GM21786 (cell line): Measurements from ENCODE around the gene ATL1.
A peak's percentile ranks its signal among the peaks of the same experiment; 100 is the strongest.
"Not testable (repeated sequence)": the region's sequence is repeated elsewhere in the genome, so short reads cannot be mapped to it uniquely, and the experiment has no call there.

Experiments
- ATAC-seq: cut with Tn5 transposase; IDR thresholded peaks from one replicate; pipeline ENCODE4 v1.9.1; 2021; ENCODE audit not compliant: unreplicated experiment

Gene ATL1

DNA sequence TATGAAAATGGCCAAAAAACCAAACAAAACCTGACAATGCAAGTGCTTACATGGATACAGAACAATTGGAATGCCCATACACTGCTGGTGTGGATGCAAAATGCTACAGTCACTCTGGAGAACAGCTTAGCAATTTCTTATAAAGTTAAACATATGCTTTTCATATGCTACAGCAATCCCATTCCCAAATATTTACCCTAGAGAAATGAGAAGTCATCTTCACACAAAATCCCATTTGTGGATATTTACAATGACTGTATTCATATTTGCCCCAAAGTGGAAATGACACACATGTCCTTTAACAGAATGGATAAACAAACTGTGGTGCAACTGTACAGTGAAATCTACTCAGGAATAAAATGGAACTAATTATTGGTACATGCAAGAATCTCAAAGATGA, 87.8 kb downstream of the ATL1 start:
- ATAC-seq, result no peak

DNA sequence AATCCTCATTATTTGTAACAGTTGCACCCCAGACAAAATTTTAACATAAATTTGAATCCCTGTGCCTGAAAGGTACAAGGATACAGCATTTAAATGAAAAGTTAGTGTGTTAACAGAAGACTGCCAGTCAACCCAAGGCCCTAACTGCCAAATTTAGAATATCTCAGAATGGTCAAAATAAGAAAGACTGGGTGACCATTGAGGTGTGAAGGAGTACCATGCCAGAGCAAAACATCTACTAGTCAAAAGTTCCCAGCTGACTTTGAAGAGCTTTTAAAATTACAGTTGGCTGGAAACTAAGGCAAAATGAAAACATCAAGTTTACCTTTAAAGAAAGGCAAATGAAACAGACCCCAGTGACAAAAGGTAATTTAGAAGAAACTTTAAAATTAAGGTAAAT, 89.7 kb downstream of the ATL1 start:
- ATAC-seq, result no peak

DNA sequence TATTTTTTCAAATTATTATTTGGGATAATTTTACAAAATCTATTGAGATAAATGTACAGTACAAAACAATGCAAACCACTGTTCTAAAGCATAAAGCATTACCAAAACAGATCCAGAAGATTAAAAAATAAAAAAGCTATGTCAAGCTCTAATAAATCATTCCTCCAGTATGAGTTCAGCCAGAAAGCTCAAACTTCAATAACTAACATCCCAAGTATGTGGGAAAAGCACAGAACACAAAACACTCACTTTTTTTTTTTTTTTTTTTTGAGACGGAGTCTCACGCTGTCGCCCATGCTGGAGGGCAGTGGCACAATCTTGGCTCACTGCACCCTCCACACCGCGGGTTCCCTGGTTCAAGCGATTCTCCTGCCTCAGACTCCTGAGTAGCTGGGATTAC, 96.8 kb downstream of the ATL1 start:
- no peak for ATAC-seq

DNA sequence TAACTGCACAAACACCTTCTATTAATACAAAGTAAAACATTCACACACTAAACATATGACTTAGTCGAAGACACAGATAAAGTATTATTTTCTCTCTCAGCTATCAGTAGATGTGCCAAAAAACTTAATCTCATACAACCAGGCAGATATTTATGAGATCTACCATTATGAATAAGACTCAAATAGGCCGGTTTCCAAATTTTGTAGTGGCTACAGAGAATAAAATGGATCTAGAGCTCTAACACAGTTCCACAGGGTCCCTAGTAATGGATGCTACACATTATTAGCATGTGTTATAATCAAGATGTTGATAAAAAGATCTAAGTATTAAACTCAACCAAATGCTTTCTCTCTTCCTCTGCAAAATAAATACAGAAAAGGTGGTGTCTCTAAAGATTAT, 97.8 kb downstream of the ATL1 start:
- ATAC-seq, result no peak

DNA sequence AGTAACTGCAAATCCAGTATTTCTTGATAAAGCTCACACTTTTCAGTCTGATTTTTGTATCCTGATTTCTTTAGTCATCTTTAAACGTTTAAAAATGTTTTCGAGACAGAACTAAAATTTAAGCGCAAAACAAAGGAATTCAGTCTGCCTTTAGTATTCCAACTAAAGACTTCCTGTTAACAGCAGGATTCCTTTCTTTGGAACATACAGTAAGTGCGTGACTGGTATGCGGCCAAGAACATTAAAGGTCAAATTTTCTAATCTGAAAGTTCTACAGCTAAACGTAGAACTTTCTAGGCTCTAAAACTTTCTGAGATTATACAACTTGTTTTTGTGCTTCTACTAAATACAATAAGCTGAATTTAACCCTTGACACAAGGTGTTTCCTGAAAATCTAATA, 98.3 kb downstream of the ATL1 start:
- ATAC-seq, result no peak

DNA sequence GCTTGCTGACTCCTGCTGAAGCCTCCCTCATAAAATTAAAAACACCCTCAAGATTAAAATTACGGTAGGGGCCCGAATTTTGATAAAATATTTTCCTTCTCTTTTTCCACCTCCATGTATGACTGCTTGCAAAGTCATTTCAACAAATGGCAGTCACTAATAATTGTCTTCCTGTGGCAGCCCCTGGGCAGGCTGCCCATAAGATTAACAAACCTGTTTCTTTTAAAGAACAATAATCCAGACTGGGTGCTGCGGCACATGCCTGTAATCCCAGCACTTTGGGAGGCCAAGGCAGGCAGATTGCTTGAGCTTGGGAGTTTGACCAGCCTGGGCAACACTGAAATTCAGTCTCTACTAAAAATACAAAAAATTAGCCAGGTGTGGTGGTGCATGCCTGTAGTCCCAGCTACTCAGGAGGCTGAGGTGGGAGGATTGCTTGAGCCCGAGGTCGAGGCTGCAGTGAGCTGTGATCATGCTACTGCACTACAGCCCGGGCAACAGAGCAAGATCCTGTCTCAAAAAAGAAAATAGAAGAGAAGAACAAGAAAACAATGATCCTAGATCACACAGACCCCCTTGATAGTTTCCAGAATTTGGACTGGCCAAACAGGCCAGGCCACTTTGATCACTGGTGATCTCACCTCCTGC, 99.5 kb downstream of the ATL1 start:
- no peak for ATAC-seq

DNA sequence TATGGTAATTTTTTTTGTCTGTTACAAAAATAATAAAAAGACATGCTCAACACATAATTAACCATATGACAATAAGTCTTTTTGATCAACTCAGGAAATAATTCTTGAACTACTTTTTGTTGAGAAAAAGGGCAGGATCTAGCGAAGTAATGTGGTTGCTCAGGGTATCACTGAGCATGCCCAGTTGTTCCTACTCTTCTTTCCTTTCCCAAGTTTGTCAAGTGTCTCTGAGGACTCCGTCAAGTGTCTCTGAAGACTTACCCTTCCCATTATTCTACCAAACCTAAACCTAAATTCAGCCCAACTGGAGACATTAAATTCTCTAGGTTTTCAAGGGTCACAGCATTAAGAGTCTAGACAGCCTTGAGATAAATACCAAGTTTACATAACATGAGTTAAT, 104.6 kb downstream of the ATL1 start:
- not testable (repeated sequence) for ATAC-seq

DNA sequence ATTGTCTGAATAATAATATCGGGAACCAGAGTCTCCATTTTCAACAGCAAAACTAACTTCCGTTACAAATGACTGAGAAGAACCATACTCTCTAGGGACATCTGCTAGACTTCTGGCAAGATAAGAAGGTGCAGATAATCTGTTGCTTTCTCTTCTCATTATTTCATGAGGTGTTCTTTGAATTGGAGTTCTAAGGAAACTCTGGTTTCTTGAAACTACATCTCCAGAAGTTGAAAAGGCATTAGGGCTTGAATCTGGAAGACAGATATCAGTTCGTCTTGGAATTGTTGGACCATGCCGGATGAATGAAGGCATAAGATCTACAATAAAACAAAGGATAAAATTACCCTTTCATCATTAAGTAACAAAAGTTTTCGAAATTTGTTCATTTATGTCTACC, 105.4 kb downstream of the ATL1 start:
- not testable (repeated sequence) for ATAC-seq

DNA sequence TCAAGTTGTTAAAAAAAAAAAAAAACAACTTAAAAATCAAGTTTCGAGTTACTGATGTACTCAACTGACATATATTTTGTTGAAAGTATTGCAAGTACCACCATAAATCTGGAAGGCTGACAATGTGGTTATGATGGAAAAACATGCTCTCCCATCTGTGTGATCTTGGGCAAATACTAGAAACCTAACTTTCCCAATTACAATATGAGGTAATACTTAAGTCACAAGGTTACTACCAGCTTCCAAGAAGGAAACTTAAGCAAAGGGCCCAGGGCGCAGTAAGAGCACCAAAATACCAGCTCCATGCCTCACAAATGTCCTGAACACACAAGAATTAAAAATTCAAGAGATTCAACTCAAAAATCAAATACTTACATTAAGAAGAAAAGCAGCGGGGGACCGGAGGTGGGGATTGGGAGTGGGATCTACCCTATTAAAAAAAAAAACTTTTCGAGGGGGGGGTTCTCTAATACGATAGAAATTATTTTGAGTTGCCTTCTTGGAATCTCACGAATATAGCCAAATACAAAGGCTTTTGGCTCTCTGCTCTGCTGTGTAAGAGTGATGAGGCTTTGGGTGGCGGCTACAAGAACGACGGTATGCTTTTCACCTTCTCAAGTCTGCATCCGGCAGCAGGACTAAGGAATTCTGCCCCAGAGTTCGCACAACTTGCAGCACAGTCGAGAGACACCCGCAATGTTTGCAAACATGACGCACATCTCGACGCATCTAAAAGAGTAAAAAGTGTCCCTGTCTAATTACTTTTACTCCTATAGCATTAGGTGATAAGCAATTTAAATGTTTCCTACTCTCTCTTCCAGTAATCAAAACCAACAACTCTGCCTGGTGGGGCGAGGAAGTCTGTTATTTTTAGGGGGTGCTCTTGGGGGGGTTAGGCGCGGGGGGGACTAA, 107.1 kb downstream of the ATL1 start:
- ATAC-seq, result no peak

DNA sequence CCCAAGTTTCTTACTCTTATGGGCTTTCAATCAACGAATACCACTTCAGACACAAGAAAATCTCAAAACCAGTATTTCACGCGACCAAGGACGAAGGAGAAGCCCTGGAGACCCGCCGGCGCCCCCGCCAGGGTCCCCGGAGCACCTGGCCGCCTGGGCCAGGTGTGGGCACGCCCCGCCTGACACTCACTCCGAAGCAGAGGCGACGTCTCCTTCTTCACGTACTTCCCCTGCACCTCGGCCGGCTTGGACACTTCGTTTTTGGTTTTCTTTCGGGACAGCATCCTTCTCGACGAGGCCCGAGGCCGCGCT, 107.7 kb downstream of the ATL1 start:
- peak; percentile 33 for ATAC-seq

DNA sequence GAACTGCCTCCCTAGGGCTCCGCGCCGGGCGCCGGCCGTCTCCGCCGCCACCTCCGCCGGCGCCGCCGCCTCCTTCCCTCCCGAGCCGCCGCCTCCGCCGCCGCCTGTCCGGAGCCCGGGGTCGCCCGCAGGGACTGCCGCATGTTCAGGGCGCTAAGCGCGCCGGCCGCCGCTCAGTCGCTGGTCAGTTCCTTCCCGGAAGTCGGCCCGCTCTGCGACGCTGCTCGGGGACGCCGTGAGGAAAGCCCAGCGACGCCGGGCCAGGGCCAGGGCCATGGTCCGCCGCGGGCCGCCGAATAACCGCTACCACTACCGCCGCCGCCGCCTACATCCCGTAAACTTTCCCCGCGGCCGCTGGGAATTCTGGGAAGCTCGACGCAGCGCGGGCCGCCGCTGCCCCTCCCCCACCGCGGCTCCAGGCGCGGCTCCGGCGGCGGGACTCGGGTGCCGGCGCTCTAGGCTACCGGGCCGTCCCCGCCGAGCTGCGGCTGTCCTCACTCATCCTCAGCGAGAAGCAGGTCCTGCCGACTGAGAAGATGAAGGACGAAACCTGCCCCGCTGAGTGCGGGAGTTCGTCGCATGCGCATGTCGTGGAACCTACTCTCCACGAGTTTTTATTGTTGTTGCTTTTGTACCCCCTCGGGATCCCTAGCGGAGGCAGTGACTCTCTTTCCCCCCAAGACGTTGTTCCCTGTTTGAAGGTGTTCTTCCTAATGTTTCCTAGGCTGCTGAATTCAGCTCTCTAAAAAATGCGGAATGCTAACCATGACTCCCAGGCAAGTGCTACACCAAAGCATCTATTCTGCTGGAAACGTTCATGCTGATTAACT, 108.3 kb downstream of the ATL1 start, which contains the start of gene SAV1:
SAV1 (minus strand) TSS at position 311 of the 830 bp plus-strand sequence. CDS start 339 bp downstream, outside the sequence.
- peak; percentile 57 for ATAC-seq

DNA sequence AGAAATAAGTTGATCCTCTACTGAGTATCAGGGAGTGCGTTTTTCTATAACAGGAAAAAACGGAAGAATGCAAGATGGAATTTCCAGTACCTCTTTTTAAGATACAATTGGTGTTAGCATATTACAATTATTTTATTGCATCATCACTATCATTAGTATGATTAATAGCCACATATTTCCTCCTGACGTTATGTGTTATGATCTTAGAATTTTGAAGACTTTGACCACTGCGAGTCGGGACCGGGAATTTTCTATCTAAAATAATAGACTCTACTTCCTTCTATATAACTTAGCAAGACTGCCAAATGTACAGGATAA, 108.8 kb downstream of the ATL1 start:
- no peak for ATAC-seq

DNA sequence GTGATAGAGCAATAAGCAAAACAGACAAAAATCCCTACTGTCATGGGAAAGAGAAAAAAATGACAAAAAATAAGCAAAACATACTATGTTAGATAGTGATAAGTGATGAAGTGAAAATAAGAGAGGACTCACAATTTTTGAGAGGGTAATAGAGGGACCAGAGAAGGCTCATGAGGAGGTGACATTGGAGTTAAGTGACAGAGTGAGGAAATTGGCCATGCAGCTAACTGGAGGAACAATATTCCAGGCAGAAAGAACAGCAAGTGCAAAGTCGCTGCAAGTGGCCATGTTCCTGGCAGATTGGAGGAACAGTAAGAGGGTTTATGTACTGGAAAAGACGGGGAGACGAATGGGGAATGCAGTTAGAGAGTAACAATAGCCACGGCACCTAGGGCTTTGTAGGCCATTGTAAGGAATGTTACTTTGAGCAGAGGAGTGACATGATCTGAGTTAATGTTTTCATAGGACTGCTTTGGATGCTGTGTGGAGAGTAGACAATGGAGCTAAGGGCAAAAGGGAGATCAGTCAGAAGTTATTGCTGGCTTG, 109.6 kb downstream of the ATL1 start:
- ATAC-seq, result no peak

DNA sequence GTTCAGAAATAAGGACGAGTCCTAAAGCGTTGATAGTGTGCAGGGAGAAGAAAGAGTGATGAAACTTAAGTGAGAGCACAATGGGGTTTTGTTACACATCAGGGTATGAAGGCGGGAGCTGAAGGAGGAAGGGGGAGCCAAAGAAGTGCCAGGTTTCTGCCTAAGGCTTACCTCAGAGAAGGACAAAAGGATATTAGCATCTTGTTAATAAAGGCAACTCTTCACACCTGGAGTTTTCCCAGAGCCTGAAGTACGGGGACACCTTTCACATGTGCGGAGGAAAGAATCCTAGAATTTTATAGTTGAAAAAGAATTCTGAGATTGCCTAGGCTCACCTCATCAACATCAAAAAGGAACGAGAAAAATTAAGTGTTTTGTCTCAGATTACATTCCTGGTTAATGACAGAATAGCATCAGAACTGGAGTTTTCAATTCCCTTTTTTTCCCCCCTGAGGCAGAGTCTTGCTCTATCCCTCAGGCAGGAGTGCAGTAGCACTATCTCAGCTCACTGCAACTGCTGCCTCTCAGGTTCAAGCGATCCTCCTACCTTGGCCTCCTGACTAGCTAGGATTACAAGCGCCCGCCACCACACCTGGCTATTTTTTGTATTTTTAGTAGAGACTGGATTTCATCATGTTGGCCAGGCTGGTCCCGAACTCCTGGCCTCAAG, 110.4 kb downstream of the ATL1 start:
- no peak for ATAC-seq

DNA sequence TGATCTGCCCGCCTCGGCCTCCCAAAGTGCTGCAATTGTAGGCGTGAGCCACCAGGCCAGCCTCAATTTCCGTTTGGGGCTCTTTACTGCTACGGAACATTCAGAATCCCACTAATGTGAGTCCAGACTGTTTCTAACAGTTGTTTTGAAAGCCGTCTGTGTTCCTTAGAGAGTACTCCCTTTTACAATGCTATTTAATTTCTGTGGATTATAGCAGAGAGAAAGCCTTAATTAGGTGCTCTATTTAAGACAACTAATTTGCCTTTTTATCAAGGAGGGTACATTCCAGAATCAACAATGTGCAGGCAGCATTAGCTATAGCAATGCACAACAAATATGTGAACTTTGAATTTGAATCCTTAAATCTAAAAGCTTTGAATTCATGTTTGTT, 110.9 kb downstream of the ATL1 start:
- no peak for ATAC-seq

DNA sequence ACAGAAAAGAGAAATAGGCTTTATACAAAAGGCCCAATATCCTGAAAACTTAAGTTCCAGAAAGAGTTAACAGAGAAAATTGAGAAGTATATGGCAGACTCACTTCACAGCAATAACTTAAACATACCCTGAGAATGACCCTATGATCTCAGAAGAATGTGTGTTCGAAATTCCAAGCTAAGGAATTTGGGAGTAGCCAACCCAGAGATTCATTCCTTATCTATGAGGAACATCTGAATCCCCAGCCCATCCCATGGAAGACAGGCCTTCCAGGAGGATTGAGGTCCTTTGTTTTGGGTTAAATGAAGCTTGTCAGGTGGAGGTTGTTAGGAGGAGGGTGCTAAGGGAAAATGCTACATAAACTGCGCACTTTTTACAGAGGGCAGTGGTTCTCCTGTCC, 115.7 kb downstream of the ATL1 start:
- no peak for ATAC-seq

DNA sequence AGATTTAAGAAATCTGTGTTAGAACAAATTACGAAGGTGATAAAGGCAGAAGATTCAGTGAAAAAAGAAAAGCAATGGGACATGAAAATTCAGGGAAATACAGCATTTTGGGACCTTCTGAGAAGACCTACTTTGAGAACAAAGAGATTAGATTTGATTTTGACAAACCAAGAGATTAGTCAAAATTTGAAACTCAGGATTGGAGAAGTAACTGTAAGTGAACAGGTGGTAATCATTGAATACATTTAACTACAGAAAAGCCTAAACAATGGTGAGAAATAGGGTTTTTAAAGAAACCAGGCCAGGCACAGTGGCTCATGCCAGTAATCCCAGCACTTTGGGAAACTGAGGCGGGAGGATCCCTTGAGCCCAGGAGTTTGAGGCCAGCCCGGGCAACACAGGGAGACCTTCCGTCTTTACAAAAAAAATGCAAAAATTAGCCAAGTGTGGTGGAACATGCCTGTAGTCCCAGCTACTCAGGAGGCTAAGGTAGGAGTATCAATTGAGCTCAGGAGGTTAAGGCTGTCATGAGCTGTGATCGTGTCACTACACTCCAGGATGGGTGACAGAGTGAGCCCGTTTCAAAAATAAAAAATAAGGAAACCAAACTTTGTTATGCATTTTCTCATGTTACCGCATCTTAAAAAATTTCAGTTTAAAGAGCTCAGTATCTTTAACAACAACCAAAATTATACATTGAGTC, 117.0 kb downstream of the ATL1 start:
- ATAC-seq, result peak; percentile 16

DNA sequence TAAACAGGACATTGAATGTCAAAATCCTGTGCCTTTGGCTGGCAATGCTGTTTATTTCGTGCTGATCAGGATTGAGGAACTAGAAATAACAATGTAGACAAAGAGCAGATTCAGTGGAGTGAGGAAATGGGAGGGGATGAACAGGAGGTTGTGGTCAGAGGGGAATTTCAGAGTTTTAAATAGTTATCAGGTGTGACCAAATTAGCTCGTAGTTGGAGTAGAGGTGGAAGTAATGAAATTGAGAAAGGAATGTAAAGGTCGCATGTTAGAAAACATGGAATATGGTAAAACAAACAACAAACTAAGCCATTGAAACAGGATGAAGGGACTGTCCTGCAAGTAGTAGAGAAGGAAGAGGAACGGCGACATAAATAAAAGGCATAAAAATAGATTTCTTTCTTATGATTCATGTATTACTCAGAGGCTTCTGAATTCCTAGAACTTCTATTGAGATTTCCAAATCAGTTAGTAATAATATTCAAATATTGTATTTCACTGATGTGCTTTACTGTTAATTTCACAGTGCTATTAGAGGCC, 117.7 kb downstream of the ATL1 start:
- ATAC-seq, result peak; percentile 82

DNA sequence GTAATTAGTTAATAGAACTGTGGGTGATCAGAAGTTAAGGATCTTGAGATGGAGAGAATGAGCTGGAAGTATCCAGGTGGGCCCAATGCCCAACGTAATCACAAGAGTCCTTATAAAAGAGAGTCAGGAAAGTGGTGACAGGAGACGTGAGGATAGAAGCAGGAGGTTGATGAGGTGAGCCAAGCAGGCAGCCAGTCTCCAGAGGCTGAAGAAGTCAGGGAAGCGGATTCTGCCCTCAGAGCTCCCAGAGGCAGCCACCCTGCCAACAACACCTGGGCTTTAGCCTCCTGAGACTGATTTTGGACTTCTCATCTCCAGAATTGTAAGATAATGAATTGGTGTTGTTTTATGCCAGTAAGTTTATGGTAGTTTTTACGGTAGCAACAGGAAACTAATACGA, 118.2 kb downstream of the ATL1 start:
- ATAC-seq, result no peak

DNA sequence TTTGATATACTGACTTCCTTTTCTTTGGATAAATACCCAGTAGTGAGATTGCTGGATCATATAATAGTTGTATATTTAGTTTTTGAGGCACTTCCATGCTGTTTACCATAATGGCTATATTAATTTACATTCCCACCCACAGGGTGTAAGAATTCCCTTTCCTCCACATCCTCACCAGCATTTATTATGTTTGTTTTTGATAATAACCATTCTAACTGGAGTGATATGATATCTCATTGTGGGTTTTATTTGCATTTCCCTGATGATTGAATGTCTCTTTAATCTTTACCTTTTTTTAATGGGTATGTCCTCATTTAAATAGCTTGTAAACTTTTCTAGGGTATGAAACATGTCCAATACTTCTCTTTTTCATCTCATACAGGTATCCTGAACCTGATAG, 119.7 kb downstream of the ATL1 start:
- ATAC-seq, result no peak
